Activated T-cell treated with anti-CD3 and anti-CD28 coated beads, Interleukin-2, amount 50 U/mL, for 48 hours (primary cell): ENCODE data around the gene ARHGAP9.
A peak's percentile ranks its signal among the peaks of the same experiment; 100 is the strongest.

Experiments used
- DNase-seq, 2 experiments: peaks; one replicate each; pipeline ENCODE4 v3.0.0-alpha.2; 2020

ARHGAP9 gene

DNA sequence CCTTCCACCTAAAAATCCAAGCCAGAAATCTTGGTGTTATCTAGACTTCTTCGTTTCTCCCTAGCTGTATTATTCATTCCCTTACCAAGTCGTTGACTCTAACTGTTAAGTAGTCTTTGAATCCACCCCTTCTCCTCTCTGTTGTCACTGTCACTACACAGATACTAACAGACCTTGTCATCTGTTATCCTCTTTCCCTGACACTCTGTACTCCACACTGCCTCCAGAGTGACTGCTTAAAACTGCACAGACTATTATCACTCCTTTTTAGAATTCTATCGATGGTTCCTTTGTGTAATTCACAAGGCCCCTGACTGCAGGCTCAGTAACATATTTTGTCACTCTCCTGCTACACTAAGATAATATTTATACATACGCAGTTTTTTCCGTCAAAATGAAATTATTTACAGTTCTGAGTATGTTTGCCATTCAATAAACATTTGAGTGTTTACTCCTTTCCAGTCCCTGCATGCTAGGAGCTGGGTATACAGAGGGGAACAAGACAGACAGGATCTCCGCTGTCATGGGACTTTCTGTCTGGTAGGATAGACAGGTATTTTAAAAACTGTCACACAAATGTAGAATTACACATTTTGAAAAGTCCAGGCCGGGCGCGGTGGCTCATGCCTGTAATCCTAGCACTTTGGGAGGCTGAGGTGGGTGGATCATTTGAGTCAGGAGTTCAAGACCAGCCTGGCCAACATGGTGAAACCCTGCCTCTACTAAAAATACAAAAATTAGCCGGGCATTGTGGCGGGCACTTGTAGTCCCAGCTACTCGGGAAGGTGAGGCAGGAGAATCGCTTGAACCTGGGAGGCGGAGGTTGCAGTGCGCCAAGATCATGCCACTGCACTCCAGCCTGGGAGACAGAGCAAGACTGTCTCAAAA is 12.0 kb upstream of the ARHGAP9 start:
- no peak for DNase-seq

DNA sequence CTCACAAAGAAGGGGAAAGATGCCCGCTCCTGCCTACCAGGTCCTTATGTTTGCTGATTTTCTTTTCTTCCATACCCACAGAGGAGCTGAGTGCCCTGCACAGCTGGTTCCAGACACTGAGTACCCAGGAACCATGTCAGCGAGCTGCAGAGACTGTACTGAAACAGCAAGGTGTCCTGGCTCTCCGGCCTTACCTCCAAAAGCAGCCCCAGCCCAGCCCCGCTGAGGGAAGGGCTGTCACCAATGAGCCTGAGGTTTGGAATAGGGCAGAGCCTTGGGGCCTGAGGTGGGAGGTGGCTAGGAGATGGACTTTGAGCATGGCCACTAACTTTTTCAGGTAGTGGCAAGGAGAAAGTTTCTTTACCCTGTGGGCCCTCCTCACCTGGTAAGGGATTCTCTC is 10.5 kb upstream of the ARHGAP9 start:
- DNase-seq, result no peak

- no peak for DNase-seq
These were observed 9.5 kb upstream of the ARHGAP9 start for GRCh38 chr12:57489157-57489641.

- no peak for DNase-seq
These were observed 8.9 kb upstream of the ARHGAP9 start for GRCh38 chr12:57488402-57489156.

DNA sequence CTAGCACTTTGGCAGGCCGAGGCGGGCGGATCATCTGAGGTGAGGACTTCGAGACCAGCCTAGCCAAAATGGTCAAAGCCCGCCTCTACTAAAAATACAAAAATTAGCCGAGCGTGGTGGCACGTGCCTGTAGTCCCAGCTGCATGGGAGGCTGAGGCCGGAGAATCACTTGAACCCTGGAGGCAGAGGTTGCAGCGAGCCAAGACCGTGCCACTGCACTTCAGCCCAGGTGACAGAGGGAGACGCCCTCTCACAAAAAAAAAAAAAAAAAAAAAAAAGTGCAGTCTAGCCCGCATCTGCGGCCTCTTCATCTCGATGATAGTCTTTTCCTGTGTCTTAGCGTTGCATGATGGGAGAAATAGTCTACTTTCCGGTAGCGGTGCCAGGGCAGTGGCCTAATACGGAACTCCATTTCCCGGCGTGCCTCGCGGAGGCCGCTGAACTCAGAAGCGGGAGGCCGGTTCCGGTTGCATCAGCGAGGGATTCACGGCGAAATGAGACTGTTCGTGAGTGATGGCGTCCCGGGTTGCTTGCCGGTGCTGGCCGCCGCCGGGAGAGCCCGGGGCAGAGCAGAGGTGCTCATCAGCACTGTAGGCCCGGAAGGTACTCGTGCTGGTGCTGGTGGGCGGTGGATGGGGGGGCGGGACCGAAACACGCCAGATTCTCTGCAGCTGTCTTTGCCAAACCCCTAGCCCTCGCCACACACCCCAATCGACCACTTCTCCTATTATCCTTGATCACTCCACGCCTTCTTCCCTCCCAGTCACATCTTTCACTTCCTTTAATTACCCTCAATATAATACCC is 8.1 kb upstream of the ARHGAP9 start, which contains the start of gene MARS1:
Gene MARS1, plus strand, starts transcription at position 472 of the 805 bp plus-strand sequence. Its CDS starts 23 bp downstream, at position 495.
- DNase-seq, result peak; percentile 93

DNA sequence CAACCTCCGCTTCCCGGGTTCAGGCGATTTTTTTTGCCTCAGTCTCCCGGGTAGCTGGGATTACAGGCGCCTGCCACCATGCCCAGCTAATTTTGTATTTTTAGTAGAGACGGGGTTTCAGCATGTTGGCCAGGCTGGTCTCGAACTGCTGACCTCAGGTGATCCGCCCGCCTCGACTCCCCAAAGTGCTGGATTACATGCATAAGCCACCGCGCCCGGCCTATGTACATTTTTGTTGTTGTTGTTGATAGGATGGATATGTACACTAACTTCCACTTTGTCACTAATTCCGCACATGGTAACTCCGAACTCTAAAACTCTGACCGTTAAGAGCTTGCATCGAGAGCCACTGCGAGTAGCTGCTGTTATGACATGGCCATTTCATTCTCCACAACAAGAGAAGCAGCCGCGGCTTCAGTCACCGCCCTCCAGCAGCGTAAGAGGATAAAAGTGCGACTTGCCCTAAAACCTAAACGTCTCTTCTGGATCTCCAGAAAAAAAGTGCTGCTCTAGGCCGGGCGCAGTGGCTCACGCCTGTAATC is 7.5 kb upstream of the ARHGAP9 start:
- no peak for DNase-seq

- DNase-seq, result no peak
These were observed 6.0 kb upstream of the ARHGAP9 start for GRCh38 chr12:57485695-57486094.

DNA sequence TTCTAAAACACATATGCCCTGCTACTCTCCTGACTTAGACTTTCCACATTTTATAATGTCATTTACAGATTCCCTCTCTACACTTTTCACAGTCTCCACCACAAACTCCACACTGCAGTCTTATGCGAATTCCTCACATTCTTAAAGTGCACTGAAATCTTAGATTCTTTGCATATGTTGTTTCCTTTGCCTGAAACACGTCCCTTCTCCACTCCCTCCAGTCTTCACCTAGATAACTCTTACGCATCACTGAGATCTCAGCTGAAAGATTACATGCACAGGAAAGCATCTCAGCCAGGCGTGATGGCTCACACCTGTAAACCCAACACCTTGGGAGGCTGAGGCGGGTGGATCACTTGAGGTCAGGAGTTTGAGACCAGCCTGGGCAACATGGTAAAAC is 3.8 kb upstream of the ARHGAP9 start:
- DNase-seq, result no peak

DNA sequence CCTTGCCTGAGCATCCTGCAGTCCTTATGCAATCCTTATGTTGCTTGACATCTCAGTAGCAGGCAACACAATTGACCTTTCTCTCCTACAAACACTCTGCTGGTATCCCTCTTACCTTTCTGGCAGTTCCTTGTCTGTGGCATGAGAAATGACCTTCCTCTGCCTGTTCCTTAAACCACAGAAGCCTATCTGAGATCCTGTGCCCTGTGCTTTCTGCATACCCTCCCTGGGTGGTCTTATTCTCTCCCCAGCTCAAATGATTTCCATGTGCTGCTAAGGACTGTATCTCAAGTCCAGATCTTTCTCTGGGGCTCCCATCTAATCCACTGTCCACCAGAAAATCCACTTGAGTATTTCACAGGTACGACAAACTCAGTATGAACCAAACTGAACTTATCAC is 2.0 kb upstream of the ARHGAP9 start:
- DNase-seq, result no peak

DNA sequence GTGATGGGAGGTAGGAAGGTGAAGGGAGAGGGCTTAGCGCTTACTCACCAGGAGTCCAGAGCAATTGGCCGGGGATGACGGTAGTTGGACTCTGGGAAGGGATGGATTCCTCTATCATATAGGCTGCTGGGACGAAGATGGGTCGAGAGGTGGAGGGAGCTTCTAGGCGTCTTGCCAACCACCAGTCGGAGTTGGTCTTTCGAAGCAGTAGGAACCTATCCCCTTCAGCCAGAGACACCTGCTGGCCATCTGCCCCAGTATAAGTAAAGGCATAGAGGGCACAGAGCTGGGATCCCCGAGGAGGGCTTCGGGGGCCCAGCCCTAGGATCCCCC is 657 bp downstream of the ARHGAP9 start:
- no peak for DNase-seq

DNA sequence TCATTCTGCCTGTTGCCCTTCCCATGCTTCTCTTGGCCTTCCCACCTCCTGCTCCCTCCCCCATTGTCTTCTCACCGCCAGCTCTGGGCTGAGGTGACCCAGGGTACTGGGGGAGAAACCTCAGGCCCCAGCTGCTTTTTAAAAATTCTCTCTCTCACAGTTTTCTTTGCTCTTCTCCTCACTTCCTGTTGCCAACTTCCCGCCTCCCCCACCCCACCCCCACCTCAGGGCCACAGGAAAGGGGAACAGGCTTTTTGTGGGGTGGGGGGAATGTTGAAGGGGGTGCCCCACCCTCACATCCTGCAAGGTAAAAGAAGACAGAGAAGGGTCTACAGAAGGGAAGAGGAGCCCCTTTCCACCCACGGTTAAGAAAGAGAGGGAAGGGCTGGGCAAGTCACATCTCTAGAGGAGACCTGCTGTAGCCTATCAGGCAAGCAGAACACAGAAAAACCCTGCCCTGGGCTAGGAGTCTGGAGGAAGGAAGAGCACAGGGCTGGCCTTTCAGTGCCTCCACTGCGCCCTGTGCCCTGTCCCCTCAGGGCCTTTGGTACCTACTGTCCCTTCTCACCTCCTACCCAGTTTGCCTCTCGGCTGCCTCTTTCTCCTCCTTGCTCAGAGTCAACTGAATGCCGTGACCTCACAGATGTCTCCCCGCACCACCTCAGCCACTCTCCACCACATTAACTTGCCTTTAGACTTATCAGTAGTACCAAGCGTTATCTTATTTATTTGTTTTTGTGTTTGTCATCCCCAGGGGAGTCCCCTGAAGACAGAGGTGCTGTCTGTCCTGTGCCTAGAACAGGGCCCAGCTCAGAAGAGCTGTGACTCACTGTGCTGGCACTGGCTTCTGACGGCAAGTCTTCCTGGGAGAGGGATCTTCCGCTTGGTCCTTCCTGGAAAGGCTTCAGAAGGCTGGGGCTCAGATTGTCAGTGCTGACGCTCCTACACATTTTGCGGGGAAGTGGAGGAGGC is 1.7 kb downstream of the ARHGAP9 start:
- DNase-seq, result peak; percentile 66 to 69

- DNase-seq, result no peak
These were observed 2.5 kb downstream of the ARHGAP9 start for GRCh38 chr12:57476993-57477709.

GRCh38 chr12:57476162-57476992 is 3.3 kb downstream of the ARHGAP9 start:
- DNase-seq, result peak; percentile 90 to 91

GRCh38 chr12:57475271-57476161 is 4.2 kb downstream of the ARHGAP9 start:
- DNase-seq, result no peak

GRCh38 chr12:57474862-57475261 is 4.8 kb downstream of the ARHGAP9 start:
- DNase-seq, result no peak

DNA sequence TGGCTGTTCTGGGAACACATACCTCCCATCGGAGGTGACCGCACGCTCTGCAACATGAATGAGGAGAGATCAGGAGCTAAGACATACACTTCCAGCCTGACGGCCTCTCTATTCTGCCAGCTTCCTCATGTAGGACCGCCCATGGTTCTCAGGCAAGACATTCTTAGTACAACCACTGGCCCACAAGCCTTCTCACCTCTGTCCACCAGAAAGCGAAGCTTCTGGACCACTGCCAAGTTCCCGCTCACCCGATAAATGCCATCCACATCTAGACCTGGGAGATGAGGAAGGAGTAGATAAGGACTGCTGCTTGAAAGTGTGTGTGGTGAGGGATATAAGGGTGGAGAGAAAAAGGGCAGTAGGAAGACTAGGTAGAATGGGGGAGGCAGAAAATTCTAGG is 5.2 kb downstream of the ARHGAP9 start:
- no peak for DNase-seq

DNA sequence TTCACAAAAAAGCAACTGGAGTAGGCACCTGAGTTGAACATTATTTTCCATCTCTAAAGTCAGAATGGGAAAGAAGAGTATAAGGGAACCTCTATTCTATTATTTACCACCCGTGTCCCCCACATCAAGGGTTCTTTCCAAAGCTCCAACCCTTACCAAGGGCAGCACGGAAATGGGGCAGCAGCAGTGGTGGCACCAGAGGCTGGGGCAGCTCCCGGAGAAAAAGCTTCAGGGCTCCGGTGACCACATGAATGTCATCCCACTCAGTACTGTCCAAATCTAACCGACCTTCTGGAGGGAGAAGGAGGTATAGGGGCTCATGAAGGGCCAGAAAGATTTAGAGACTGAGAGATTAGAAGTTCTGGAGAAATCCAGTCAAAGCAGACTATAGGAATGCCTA is 5.8 kb downstream of the ARHGAP9 start:
- DNase-seq, result no peak

DNA sequence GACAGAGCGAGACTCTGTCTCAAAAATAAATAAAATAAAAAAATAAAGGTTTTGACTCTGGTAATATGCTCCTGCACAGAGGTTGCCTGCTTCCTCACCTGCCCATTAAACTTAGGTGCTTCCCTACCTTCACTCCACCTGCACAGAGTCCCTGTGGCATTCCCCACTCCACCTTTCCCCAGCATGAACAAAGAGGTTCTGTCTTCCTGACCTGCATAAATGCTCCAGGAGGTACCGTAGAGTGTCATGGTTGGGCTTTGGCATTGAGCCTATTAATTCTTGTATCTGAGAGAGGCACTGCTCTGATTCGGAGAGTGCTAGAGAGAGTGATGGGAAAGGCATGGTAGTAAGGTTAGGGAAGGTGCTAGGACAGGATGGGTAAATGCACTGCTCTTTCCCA is 6.3 kb downstream of the ARHGAP9 start:
- no peak for DNase-seq

DNA sequence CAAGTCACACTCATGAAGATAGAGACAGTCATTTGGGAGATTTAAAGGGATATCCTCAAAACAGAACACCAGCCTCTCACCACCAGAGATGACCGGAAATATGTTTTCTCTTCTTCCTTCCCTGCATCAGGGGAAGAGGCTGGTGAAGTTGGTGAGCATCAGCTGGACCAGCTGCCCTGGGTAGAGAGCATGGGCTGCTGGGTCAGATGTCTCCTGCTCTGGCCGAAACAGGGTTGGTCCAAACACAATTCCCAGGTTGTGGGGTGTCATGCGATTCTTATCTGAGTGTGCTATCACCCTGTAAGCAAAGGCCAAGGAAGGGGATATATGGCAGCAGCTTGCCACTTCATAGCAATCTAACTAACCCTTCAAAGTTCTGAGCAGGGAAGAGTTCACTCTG is 7.3 kb downstream of the ARHGAP9 start:
- DNase-seq, result no peak
